ENCODE measurements around the gene TREH. TPM values are rescaled to one million over a fixed set of nuclear protein-coding genes. Genes with fewer than 3 reads are reported as not detected.

TREH gene
- total RNA-seq, 4 donors from 2014 or later: not detected

DNA sequence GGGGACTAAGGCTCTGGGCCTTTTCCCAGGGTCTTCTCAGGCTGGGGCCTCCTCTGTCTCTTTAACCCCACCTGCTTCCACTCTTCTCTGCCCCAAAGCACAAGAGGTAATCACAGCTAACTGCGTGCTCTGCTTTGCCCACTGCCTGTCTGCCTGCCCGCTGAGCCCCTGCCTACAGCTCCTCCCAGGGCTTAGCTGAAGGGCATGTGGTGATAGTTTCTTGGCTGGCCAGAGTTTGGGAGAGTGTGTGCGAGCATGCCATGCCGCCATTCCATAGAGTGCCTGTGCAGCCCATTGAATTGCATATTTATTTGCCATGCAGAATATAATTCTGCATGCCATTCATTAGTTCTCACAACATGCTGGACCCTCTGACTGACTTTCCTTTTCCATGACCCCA lies 39.6 kb downstream of the TREH start:
- Histone ChIP-seq H3K9me3 (no peaks in the 10 kb centered on the region), H3K4me3 (no peak overlapping the region), H3K36me3 (no peaks in the 10 kb centered on the region), H3K27me3 (no peaks in the 10 kb centered on the region), H3K27ac (no peak overlapping the region), H3K4me1 (no peaks in the 10 kb centered on the region)
- DNase-seq: no peak
- intact Hi-C loops (cut with DNase I; ENCODE audit: low total_unique reads): no loop called here
- TF ChIP-seq, protein P1, sequence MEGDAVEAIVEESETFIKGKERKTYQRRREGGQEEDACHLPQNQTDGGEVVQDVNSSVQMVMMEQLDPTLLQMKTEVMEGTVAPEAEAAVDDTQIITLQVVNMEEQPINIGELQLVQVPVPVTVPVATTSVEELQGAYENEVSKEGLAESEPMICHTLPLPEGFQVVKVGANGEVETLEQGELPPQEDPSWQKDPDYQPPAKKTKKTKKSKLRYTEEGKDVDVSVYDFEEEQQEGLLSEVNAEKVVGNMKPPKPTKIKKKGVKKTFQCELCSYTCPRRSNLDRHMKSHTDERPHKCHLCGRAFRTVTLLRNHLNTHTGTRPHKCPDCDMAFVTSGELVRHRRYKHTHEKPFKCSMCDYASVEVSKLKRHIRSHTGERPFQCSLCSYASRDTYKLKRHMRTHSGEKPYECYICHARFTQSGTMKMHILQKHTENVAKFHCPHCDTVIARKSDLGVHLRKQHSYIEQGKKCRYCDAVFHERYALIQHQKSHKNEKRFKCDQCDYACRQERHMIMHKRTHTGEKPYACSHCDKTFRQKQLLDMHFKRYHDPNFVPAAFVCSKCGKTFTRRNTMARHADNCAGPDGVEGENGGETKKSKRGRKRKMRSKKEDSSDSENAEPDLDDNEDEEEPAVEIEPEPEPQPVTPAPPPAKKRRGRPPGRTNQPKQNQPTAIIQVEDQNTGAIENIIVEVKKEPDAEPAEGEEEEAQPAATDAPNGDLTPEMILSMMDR (IDR thresholded peaks at IDR 0.05): no peak
- no peak for TF ChIP-seq POLR2A (IDR thresholded peaks at IDR 0.05)

DNA sequence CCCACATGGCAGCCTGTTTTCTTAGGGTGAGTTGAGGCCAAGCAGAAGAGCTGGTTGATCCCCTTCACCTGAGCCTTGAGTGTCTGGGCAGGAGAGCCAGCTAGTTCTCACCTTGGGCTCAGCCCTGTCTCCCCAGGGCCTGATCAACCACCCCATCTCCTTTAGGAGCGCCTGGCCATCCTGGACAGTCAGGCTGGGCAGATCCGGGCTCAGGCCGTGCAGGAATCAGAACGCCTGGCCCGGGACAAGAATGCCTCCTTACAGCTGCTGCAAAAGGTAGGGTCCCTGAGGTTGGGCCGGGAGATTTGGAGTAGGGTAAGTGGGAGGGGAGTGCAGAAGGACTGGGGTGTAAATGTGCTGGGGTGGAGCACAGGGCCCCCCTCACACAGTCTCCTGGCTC lies 40.7 kb downstream of the TREH start:
- Histone ChIP-seq H3K9me3 (no peaks in the 10 kb centered on the region), H3K4me3 (no peak overlapping the region), H3K4me1 (no peaks in the 10 kb centered on the region), H3K27me3 (no peaks in the 10 kb centered on the region), H3K27ac (no peak overlapping the region), H3K36me3 (no peaks in the 10 kb centered on the region)
- intact Hi-C loops (cut with DNase I; ENCODE audit: low total_unique reads): no loop called here
- TF ChIP-seq, protein P1 (IDR thresholded peaks at IDR 0.05): no peak
- no peak for TF ChIP-seq POLR2A (IDR thresholded peaks at IDR 0.05)
- DNase-seq: no peak

DNA sequence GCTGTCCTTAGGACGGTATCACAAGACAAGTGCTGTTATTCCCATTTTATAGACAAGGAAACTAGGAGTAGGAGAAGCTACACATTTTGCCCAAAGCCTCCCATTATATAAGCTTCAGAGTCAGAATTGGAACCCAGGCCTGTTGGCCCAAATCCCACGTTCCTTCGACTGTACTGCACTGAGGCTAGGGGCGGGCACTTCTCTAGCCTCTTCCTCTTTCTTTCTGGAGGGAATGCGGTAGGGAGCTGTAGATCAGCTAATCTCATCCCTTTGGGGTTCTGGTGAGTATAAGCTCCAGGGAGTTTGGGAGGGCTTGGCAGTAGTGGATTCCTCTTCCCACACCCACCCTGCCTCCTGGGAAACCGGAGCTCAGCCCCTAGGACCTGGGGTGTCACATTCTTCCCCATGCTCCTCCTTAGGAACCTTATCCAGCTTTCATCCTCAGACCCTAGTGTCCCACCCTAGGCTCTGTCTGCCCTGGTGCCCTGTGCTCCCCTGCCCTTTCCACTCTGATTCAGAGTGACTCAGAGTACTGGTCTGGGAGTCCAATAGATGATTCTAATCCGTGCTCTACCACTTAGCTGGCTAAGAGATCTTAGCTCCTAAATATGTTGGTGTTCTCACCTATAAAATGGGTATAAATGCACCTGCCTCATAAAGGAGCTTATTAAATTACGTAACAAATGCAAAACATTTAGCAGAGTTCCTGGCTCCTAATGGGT lies 42.7 kb downstream of the TREH start:
- H3K9me3 ChIP-seq: no peaks in the 10 kb centered on the region

DNA sequence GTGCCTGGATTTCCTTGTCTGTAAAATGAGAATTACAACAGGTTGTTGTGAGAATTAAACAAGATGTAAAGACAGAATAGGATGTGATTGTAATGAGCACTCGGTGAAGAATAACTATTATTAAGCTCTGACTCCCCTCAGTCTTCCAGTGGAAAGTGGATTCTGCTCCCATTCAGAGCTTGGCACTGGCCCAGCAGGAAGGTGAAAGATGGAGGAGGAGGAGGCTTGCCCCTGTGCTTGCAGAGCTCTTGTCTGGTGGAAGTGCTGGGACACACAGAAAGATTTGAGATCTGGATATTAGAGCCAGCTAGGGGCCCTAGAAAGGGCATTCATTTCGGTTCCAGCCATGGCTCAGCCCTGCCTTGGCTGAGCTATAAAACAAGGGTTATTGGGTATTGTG lies 43.8 kb downstream of the TREH start:
- H3K36me3 ChIP-seq: no peaks in the 10 kb centered on the region
- H3K27ac ChIP-seq: peak overlapping the region; percentile 79 to 82
- H3K4me3 ChIP-seq: no peak overlapping the region
- H3K27me3 ChIP-seq: no peaks in the 10 kb centered on the region
- DNase-seq: no peak
- H3K4me1 ChIP-seq: peaks cover 0 to 4% of the 10 kb centered on the region in 2 donors
- TF ChIP-seq, protein P1 (IDR thresholded peaks at IDR 0.05): no peak
- TF ChIP-seq POLR2A (IDR thresholded peaks at IDR 0.05): no peak
- no peaks in the 10 kb centered on the region for H3K9me3 ChIP-seq
- intact Hi-C loops (cut with DNase I; ENCODE audit: low total_unique reads): no loop called here

More for the DNA sequence above, 42.7 kb downstream of the TREH start:
- intact Hi-C loops (cut with DNase I; ENCODE audit: low total_unique reads): no loop called here
- TF ChIP-seq, protein P1 (IDR thresholded peaks at IDR 0.05): no peak
- no peak for TF ChIP-seq POLR2A (IDR thresholded peaks at IDR 0.05)
- no peaks in the 10 kb centered on the region for H3K36me3 ChIP-seq
- peaks cover 0 to 4% of the 10 kb centered on the region in 2 donors for H3K4me1 ChIP-seq
- no peak overlapping the region for H3K4me3 ChIP-seq
- H3K27me3 ChIP-seq: no peaks in the 10 kb centered on the region
- no peak for DNase-seq
- H3K27ac ChIP-seq: no peak overlapping the region

DNA sequence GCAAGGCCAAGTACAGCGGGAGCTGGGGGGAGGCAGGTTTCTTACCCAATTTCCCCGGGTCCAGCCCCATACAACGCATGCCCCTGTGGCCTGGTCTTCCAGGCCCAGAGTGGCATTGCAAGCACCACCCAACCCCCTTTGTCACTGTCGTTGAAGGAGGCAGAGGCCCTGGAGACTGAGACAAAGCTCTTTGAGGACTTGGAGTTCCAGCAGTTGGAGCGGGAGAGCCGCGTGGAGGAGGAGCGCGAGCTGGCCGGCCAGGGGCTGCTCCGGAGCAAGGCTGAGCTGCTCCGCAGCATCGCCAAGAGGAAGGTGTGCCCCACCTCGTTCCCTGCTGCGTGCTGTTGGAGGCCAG lies 44.2 kb downstream of the TREH start:
- Histone ChIP-seq H3K27me3 (no peaks in the 10 kb centered on the region), H3K36me3 (no peaks in the 10 kb centered on the region), H3K4me3 (peak overlapping the region; percentile 4 to 18), H3K4me1 (peaks cover 0 to 4% of the 10 kb centered on the region in 2 donors), H3K9me3 (no peaks in the 10 kb centered on the region), H3K27ac (peak overlapping the region; percentile 79 to 82)
- DNase-seq: no peak
- TF ChIP-seq, protein P1 (IDR thresholded peaks at IDR 0.05): no peak
- TF ChIP-seq POLR2A (IDR thresholded peaks at IDR 0.05): no peak
- intact Hi-C loops (cut with DNase I; ENCODE audit: low total_unique reads): no loop called here

All from uterus (tissue), 4 donors.